Coronary artery (tissue), 2 donors: ENCODE results near the gene AQP5.

Experiments
- DNase-seq: peaks from one replicate; pipeline ENCODE4 v3.0.0-alpha.2; 2017; ENCODE audit warnings: low spot score
- H3K27ac ChIP-seq, 2 donors: fragments of 200-600 bp; sonication (generic); one replicate each; pipeline ENCODE4 v1.5.1; 2016 to 2019
- H3K4me3 ChIP-seq: fragments of 200-600 bp; sonication (generic); 2 replicates; pipeline ENCODE4 v1.5.1; 2016; ENCODE audit warnings: mild to moderate bottlenecking, moderate library complexity
- CTCF ChIP-seq: fragments of 200-600 bp; sonication (generic); IDR thresholded peaks from one replicate; pipeline ENCODE4 v1.5.1; 2019; ENCODE audit warnings: antibody characterized with exemption

Gene AQP5

GRCh38 chr12:49932533-49933130 is 29.0 kb upstream of the AQP5 start:
- no peak for TF ChIP-seq CTCF
- DNase-seq: no peak
- Histone ChIP-seq H3K27ac (no peak overlapping the region), H3K4me3 (no peak overlapping the region)

- Histone ChIP-seq H3K27ac (no peak overlapping the region), H3K4me3 (no peak overlapping the region)
- TF ChIP-seq CTCF: no peak
- DNase-seq: peak; percentile 61
Measured at GRCh38 chr12:49933796-49934195, 27.9 kb upstream of the AQP5 start.

- TF ChIP-seq CTCF: no peak
- no peak for DNase-seq
- no peak overlapping the region for H3K4me3 ChIP-seq
- no peak overlapping the region for H3K27ac ChIP-seq
Measured at GRCh38 chr12:49934505-49934904, 27.2 kb upstream of the AQP5 start.

- TF ChIP-seq CTCF: no peak
- DNase-seq: no peak
- H3K4me3 ChIP-seq: no peak overlapping the region
- no peak overlapping the region for H3K27ac ChIP-seq
Measured at GRCh38 chr12:49936925-49937324, 24.7 kb upstream of the AQP5 start.

GRCh38 chr12:49937639-49938300 is 23.9 kb upstream of the AQP5 start:
- DNase-seq: peak; percentile 53
- H3K27ac ChIP-seq: no peak overlapping the region
- no peak for TF ChIP-seq CTCF
- no peak overlapping the region for H3K4me3 ChIP-seq

- DNase-seq: peak; percentile 40
Measured at GRCh38 chr12:49939307-49939706, 22.4 kb upstream of the AQP5 start.

More at GRCh38 chr12:49939307-49939706, 22.4 kb upstream of the AQP5 start:
- H3K27ac ChIP-seq: peak overlapping the region in 1 of 2 donors; percentile 38
- H3K4me3 ChIP-seq: no peak overlapping the region
- TF ChIP-seq CTCF: no peak
